ENCODE data around the gene ABCB9. TPM values are rescaled to one million over a fixed set of nuclear protein-coding genes. Genes with fewer than 3 reads are reported as not detected.

The ABCB9 gene
- polyA plus RNA-seq, 3 donors = 1.5 to 3.3 (median 1.8) TPM

Other genes with a start within 250 kb of the ABCB9 start
- gene HCAR3, start 249.7 kb downstream of the ABCB9 start, polyA plus RNA-seq = 10 to 100 TPM in 1 of 3 donors, 1 to 10 TPM in 1, under 1 TPM in 1; 0.81 to 12.6 (median 2.2) TPM
- gene HCAR1, start 235.6 kb downstream of the ABCB9 start, polyA plus RNA-seq = 1 to 10 TPM in 2 of 3 donors, under 1 TPM in 1; 0.79 to 6.3 (median 3.0) TPM
- gene DENR, start 213.6 kb downstream of the ABCB9 start, polyA plus RNA-seq = 10 to 100 TPM; 11.4 to 31.2 (median 16.1) TPM
- gene CCDC62, start 191.9 kb downstream of the ABCB9 start, polyA plus RNA-seq = under 1 TPM in 2 of 3 donors, not detected in 1; 0.08 to 0.19 TPM
- 10 to 100 TPM; 27.0 to 62.4 (median 42.4) TPM for gene HIP1R, start 131.0 kb downstream of the ABCB9 start, polyA plus RNA-seq
- 10 to 100 TPM; 18.7 to 23.6 (median 21.4) TPM for gene VPS37B, start 70.3 kb downstream of the ABCB9 start, polyA plus RNA-seq
- 10 to 100 TPM in 2 of 3 donors, 1 to 10 TPM in 1; 9.4 to 14.3 (median 11.5) TPM for gene OGFOD2, start 8.8 kb upstream of the ABCB9 start, polyA plus RNA-seq
- 100 to 1,000 TPM; 208 to 315 (median 273) TPM for gene ARL6IP4, start 14.2 kb upstream of the ABCB9 start, polyA plus RNA-seq
- 1 to 10 TPM; 2.9 to 9.2 (median 7.9) TPM for gene PITPNM2, start 184.6 kb upstream of the ABCB9 start, polyA plus RNA-seq

Data from adipose tissue (tissue), 3 donors.